ENCODE data around the gene NOD1.

GRCh38 chr7:30448461-30449189 lies 30.0 kb downstream of the NOD1 start:
- TF ChIP-seq POLR2AphosphoS5 (IDR thresholded peaks at IDR 0.05): peak in 1 of 4 donors; percentile 15
- TF ChIP-seq POLR2A (IDR thresholded peaks at IDR 0.05): no peak

All from sigmoid colon (tissue), 4 donors.